Posterior cingulate gyrus (tissue), 11 donors: ENCODE measurements around the gene INPP4B.

ENCODE experiments used
- DNase-seq, 10 donors: peaks; one replicate each; pipeline versions ENCODE4 v3.0.0 to v3.0.0-alpha.2; 2020 to 2021; ENCODE audit warnings: mixed read lengths in 3 of 10
- intact Hi-C: fragments of 100-400 bp; cut with DNase I; formaldehyde crosslinking; loops from one replicate; pipeline ENCODE4 v1.15.1; 2023

Gene INPP4B

DNA sequence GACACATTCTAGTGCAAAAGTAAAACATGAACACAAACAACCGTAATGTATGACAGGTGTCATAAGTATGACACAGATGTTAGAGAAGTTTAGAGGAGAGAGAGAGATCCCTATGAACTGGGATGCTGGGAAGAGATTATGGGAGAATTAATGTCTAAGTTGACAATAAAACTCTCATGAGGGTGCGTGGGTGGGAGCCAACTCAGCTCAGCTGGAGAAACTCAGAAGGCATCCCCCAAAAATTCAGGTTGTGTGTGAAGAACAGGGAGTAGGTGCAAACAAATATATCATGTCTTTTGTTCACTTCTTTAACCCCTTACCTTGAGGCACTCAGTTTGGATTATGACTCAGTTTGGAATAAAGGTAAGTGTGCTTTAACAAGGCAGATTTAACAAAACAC lies 484.1 kb downstream of the INPP4B start:
- DNase-seq: no peak
- intact Hi-C loops: no loop called here

DNA sequence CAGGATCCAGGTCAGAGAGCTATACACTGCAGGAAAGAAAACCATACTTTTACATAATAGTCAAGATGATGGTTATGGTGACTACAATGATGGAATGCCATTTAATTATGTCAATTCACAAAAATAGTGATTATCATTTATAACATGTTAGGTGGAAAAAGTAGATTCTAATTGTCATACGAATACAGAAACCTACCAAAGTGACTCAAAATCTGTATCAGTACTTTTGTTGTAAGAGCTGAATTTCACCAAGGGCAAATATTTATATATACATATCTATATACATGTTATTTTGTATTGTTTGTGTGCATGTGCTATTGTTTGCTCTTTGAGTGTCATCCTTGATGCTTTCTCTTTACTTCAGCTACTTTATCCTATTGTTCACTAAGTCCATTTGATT lies 485.4 kb downstream of the INPP4B start:
- intact Hi-C loops: no loop called here
- no peak for DNase-seq

DNA sequence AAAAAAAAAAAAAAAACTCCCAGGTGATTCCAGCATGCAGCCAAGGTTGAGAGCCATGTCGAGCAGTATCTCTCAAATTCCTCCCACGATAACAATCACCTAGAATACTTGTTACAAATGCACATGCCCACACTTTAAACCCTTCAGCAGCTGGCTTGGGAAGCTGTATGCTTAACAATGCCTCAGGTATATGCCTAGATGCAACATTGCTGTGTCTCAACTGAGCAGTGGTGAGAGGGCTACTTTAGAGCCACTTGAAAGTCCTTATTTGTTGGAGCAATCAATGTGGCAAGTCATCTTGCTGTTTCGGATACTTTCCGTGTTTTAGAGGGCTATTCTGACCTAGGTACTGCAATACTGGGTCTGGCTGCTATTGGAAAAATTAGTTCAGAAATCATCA lies 487.4 kb downstream of the INPP4B start:
- intact Hi-C loops: no loop called here
- no peak for DNase-seq

DNA sequence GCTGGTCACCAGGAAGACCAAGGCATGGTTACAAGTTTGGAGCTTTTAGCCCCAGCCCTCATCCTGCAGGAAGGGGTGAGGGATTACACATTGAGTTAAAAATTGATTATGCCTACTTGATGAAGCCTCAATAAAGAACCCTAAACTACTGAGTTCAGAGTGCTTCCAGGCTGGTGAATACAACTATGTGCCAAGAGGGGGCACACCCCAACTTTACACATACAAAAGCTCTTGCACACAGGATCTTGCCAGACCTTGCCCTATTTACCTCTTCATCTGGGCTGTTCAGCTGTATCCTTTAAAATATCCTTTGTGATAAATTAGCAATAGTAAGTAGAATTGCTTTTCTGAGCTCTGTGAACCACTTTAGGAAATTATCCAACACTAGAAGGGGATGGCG lies 489.3 kb downstream of the INPP4B start:
- intact Hi-C loops: no loop called here

DNA sequence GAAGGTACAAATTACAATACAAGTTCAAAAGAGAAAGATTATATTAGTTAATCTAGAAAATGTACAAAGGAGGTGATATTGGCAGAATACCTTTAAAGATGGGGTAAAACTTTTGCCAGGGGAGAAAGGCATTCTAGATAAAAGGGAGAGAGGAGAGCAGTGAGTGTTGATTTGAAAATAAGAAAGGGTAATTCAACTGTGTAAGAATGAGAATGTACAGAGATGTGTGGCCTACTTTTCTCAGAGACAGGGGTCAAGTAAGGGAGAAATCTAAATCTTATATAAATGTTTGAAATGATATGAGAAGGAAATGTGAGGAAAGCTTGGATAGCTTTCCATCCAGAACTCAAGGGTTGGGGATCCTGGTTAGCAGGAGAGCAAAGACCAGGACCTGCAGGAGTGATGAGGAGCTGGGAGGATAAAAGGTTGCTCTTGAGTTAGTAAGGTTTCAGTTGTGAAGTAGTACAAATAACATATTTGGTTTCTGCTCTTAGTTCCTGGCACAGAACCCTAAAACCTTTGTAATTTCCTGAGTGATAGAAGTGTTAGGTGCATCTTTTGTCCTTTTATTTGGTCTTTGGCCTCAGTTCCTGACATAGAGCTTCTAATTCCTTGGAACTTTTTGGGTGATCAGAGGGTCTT lies 489.9 kb downstream of the INPP4B start:
- intact Hi-C loops: no loop called here
- DNase-seq: no peak

More for the DNA sequence above, 489.3 kb downstream of the INPP4B start:
- no peak for DNase-seq

DNA sequence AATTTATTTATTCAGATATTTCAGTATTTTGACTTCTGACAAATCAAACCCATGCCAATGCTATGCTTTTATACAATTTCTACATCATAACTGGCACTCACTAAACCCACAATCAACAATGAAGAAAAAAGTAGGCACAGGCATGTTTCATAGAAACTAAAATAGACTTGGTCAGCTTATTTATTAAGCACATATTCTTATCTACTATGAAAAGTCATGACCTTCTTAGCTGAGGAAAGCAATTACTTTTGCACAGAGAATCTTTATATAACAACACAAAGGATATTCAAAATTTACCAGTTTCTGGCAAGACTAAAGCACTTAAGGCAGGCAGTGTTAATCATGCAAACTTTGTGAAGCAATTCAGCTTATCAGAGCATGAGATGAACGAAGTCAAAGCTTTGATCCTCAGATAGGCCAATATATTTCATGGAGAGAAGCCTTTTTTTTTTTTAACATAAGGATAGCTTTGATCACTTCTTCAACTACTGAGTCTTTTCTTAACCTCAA lies 490.6 kb downstream of the INPP4B start:
- no peak for DNase-seq
- intact Hi-C loops: no loop called here

DNA sequence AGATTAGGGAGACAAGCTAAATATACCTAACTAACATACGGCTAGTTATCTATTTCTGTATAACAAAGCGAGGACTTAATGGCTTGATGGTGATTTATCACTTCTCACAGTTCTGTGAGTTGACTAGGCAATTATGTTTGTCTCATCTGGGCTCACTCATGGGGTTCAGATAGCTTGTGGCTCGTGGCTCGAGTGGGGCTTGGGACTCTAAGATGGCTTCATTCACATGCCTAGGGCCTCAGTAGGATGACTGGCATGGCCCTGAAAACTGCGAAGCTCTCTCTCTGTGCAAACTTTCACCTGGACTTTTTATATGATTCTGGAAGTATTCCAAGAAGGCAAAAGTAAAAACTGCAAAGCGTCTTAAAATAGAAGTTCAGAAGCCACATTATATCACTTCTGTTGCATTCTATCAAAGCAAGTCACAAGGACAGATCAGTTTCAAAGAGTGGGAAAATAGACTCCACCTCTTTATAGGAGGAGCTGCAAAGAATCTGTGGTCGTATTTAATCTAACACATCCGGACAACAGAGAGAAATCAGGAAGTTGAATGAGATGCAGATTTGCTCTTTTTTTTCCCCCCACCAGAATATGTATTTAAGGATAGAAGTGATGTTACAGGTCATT lies 491.2 kb downstream of the INPP4B start:
- intact Hi-C loops: loop anchor here (5.0 kb wide), 1 partner anchor 372 kb away; no protein-coding TSS in a partner anchor
- no peak for DNase-seq

DNA sequence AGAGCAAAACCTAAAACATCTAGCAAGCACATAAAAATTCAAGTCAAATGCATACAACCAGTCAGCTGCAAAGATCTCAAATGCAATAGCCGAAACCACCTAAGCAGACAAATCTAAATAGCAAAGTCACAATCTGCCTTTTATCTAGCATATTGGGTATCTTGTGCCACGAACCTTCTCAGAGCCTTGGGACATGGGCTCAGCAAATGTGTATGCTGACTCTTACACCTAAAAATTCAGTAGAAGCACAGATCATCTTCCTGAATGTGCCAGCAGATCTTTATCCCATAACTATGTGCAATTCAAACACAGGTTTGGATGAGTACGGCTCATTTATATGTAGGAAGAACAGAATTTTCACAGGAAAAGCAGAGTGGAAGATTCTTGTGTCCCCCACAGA lies 492.1 kb downstream of the INPP4B start:
- DNase-seq: no peak
- intact Hi-C loops: loop anchor here (5.0 kb wide), 1 partner anchor 373 kb away; no protein-coding TSS in a partner anchor

DNA sequence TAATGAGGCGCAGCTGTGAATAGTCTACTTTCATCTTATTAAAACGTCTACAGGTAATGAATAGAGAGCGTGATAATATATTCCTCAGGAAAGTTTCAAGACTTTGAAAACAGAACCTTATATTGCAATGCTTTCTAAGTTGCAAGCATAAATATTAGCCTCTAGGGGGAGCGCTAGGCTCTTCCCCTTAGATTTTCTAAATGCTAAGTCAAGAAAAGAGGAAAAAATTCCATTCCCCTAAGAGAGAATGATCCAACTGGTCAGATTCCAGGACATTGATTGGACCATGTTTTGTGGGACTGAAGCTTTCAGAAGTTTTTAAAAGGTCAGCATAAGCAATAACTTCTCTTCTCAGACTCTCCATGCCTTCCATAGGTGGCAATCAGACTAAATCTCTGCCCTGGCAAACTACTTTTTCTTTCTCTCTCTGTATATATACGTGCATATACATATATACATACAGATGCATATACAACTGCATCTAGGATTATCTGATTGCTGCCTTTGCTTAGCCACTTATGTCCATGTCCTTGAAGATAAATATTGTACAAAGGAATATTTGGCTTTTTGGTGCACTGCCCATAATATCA lies 492.9 kb downstream of the INPP4B start:
- intact Hi-C loops: loop anchor here (2.0 to 5.0 kb wide), 2 partner anchors 374 to 488 kb away; no protein-coding TSS in a partner anchor
- DNase-seq: no peak

DNA sequence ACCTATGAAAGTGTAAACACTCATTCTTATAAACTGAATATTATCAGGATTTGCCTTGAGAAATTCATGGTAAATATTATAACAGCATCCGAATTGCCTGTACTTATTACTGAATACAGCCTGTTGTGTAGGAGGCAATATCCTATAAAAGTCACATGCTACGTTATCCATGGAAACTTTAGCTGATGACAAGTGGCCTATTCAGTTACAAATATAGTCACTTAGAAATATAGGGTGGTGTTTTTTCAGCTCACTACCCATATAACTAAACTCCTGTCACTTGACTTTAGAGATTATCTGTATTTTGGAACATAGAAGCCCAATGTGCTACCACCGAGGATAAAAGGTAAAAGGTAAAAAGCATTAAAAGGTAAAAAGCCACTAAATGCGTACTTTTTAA lies 493.4 kb downstream of the INPP4B start:
- intact Hi-C loops: loop anchor here (2.0 to 5.0 kb wide), 2 partner anchors 375 to 488 kb away; no protein-coding TSS in a partner anchor

DNA sequence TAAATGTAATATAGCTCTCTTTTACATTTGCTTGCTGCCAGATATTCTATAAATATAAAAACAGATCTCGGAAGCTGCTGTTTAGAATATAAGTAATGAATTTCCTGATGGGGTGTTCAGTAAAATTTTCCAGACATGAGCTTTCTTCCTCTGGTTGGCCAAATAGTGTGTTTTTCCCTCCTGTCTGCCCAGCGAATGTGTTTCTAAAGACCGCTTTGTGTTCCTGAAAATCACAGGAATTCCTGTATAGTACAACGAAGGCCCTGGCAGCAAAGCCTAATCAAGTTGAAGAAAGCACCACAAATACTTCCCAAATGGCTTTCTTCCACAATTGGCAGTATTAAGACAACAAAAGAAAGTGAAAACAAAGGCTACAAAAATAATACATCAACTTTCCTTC lies 494.1 kb downstream of the INPP4B start:
- no peak for DNase-seq
- intact Hi-C loops: loop anchor here (2.0 to 5.0 kb wide), 2 partner anchors 375 to 489 kb away; no protein-coding TSS in a partner anchor

More for the DNA sequence above, 493.4 kb downstream of the INPP4B start:
- DNase-seq: no peak

DNA sequence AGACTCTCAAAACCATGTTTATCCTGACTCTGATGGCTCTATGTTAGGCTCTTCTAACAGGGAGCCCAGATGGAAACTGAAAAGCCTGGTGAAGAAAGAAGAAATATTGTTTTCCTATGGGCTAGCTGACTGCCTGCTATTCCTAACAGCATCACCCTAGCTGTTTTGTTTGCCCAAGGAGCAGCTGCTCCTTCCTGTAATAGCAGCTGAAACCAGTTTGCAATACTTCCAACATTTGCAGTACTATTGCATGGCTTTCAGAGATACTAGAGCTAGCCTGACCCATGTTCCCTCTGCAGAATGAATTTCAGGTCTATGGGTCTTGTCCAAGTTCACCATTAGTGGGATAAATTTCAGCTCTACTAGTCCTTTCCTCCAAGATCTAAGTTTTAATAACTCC lies 495.2 kb downstream of the INPP4B start:
- no peak for DNase-seq
- intact Hi-C loops: loop anchor here (5.0 kb wide), 1 partner anchor 376 kb away; no protein-coding TSS in a partner anchor

DNA sequence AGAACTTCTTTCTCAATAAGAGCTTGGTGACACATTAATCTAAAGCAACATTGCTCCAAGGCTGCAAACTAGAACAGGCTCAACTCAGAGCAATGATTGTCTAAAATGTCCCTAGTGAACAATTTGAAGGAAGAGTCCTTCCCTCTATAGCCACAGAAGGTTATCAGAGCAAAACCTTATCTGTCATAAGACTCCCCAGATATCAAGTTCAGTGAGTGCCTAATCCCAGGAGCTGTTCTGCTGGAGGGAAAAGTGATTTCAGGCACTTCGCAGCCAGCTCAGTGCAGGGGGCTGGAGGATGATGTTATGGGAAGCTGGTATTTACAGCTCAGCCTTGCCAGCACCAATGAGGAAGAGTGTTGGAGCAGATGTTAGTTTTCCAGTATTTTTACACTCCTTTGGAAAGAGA lies 497.5 kb downstream of the INPP4B start:
- intact Hi-C loops: no loop called here
- peak in 1 of 10 donors; percentile 61 for DNase-seq

DNA sequence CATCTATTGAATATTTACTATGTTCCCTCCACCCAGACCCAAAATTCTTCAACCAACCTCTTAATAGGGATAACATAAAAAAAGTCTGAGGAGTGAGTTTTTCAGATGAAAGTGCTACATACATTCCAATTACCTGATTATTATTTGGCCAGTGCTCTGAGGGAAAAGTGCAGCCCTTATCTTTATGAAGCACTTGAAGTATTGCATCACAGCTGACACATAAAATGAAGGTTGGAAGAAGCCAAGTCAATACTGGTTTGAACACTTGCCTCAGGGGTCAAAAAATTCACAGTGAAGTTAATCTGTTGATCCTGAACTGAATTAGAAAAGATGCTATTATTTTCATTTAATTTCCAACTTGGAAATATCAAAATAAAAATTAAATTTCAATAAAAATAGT lies 498.9 kb downstream of the INPP4B start:
- intact Hi-C loops: no loop called here
- DNase-seq: no peak

DNA sequence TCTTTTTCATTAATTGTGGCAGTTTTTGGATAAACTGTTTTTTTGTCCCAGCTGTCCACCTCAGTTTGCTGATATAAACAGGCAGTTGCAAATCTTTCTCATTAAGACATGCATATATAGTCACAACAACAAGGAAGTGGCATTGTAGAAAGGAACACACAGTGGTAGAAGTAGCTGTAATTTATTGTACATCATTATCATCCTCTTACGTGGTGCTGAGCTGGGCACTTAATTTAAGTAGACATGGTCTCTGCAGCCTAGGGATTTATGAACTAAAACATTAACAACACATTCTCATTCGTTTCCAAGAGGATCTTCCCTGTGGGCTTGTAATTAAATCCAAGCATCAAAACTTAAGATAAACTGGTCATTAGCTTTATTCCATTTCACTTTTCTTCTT lies 500.2 kb downstream of the INPP4B start:
- intact Hi-C loops: no loop called here
- DNase-seq: no peak

DNA sequence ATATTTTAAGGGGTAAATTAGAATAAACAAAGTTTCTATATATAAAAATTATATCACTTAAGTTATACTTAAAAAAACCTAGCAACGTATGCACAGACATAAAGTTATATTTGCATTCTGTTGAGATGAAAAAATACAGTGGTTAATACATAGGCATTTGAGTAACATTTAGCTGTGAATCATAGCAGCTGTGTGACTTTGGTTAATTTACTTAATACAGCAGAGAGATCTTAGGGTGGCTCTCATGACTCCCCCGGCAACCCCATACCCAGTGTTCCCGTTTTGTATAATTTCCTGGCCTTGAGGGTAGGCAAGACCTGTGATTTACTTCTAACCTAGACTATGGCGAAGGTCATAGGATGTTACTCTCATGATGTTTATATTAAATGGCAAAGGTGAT lies 504.8 kb downstream of the INPP4B start:
- no peak for DNase-seq
- intact Hi-C loops: no loop called here

DNA sequence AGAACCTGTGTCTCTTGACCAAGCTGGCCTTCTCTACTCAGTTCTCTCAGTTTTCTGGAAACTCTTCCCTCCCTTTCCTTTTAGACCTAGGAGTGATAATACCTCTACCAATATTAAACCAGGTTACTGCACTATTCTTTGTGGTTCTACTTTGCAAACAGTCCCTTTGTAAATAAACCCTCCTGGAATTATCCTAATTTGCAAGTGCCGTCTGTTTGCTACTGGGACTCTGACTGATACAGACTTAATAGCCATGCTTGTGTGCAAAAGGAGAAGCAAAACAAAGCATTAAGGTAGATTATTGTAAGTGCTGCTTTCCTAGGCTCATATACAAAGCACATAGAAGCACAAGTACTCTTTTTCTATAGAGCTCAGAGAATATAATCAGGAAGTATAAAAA lies 507.0 kb downstream of the INPP4B start:
- intact Hi-C loops: no loop called here
- DNase-seq: no peak

DNA sequence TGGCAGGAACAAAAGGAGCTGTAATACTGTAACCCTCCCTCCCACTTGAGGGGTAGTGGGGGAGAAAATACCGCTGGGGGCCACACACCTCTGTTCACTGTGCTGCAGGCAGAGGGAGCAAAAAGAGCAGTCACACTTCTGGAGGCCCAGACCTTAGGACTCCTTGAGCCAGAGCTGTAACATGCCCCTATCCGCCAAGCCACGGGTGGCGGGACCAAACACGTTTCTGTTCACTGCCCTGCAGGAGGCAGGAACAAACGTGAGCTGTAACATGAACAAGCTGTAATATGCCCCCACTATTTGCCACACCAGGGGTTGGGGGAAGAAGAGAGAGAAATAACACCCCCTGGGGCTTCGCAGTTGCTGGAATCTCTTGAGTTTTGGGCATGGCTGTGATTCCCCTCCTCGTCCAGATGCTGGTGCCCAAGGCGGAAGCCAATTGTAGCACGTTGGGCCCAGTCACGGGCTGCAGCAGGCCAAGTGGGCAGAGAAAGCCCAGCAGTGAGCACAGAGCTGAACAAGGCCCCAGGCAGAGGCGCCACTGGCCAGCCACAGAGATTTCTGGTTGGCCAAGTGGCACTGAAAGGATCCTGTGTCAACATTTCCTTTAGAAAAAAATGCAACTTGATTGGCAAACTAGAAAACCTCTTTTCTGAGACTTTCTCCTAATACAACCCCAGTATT lies 509.7 kb downstream of the INPP4B start:
- DNase-seq: peak in 1 of 10 donors; percentile 66
- intact Hi-C loops: no loop called here

DNA sequence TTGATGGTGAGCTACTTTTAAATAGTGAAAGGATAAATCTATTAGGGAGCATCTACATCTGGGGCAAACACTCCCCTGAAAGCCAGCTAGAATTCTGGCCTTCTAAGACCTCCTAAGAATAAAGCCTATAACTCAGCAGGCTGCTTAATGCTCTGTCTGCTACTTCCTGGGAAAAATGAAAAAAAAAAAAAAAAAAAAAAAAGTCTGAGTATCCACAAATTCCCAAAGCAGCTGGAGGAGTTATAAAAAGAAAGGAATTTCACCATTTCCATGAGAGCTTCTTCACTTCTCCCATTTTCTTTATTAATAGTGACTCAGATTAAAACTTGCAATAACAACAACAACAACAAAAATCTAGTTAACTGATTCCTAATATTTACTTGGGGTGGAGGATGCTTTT lies 511.2 kb downstream of the INPP4B start:
- intact Hi-C loops: no loop called here
- no peak for DNase-seq

DNA sequence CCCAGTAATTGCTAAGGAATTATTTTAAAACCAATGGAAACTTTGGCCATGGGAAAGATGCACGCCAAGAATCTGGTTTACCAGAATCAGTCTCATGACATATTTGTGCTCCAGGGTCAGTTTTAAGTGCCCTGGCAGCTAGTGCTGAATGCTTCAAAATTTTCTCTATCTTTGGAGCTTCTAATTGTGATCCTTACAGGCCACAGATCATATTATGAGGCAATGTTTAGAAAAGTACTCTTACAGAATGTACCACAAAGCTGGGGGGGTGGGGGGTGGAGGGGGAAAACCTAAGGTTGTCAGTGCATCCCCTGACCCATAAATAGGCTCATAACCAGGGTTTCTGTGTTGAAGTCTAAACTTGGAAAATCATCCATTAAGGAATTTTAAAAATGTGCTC lies 514.5 kb downstream of the INPP4B start:
- intact Hi-C loops: no loop called here
- no peak for DNase-seq

DNA sequence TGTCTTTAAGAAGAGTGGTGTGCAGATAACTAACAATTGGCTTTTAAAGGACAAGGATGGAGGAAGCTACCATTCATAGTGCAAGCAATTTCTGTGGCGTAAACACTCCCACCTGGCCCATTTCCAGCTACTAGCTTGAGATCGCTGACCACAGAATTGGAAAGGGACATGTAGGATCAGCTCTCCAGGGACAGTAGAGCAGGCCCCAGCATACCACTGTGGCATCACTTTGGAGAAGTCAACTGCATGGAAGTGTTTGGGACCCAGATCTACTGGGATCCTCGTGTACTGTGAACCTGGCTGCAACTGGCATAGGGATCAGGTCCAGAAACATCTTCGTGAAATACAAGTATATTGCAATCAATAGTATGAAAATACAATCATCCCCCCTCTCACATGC lies 515.0 kb downstream of the INPP4B start:
- intact Hi-C loops: no loop called here
- DNase-seq: no peak
